MM.1S (cell line): ENCODE data around the gene GIT1.

ENCODE experiments used
- EZH2phosphoT487 ChIP-seq: fragments of 300-600 bp; sonication (generic); IDR thresholded peaks from 2 replicates; pipeline ENCODE4 v1.6.1; 2018; ENCODE audit warnings: antibody characterized with exemption, low read length
- TF ChIP-seq, protein P1 (sequence below): fragments of 300-600 bp; sonication (generic); IDR thresholded peaks from 2 replicates; pipeline ENCODE4 v1.5.1; 2016; ENCODE audit warnings: antibody characterized with exemption, low read length, mixed read lengths

GRCh38 chr17:29533976-29534375 is 55.5 kb downstream of the GIT1 start:
- TF ChIP-seq, protein P1, sequence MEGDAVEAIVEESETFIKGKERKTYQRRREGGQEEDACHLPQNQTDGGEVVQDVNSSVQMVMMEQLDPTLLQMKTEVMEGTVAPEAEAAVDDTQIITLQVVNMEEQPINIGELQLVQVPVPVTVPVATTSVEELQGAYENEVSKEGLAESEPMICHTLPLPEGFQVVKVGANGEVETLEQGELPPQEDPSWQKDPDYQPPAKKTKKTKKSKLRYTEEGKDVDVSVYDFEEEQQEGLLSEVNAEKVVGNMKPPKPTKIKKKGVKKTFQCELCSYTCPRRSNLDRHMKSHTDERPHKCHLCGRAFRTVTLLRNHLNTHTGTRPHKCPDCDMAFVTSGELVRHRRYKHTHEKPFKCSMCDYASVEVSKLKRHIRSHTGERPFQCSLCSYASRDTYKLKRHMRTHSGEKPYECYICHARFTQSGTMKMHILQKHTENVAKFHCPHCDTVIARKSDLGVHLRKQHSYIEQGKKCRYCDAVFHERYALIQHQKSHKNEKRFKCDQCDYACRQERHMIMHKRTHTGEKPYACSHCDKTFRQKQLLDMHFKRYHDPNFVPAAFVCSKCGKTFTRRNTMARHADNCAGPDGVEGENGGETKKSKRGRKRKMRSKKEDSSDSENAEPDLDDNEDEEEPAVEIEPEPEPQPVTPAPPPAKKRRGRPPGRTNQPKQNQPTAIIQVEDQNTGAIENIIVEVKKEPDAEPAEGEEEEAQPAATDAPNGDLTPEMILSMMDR = no peak
- no peak for TF ChIP-seq EZH2phosphoT487
